ENCODE results near the gene ETFDH. TPM values are rescaled to one million over a fixed set of nuclear protein-coding genes. Genes with fewer than 3 reads are reported as not detected.
"Not testable (repeated sequence)": the region's sequence is repeated elsewhere in the genome, so short reads cannot be mapped to it uniquely, and the experiment has no call there.

ETFDH gene
- total RNA-seq, 1 donor from 2014 or later = 25.2 TPM

DNA sequence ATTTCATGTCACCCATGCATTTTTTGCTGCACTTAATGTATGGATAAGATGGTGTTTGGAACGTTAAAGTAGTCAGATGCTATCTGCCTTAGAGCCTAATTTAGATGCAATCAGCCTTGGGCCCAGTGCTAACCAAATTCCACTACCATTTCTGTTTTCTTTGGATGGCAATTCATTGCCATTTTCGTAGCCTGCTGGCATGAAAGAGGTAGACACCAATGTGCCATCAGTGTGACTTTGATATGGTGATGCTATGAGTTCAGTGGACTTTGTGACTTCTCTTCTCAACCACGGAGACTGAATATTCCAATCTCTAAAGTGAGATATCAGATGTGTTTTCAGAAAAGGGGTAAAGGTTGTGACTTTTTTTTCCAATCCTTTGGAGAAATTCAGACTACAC is 1.5 kb downstream of the ETFDH start:
- ATAC-seq = no peak
- no peak for DNase-seq (ENCODE audit: low spot score)
- intact Hi-C loops (cut with DNase I) = no loop called here

- no peak for DNase-seq (ENCODE audit: low spot score)
- ATAC-seq = no peak
- intact Hi-C loops (cut with DNase I) = no loop called here
These were observed 4.0 kb downstream of the ETFDH start for GRCh38 chr4:158676076-158676475.

DNA sequence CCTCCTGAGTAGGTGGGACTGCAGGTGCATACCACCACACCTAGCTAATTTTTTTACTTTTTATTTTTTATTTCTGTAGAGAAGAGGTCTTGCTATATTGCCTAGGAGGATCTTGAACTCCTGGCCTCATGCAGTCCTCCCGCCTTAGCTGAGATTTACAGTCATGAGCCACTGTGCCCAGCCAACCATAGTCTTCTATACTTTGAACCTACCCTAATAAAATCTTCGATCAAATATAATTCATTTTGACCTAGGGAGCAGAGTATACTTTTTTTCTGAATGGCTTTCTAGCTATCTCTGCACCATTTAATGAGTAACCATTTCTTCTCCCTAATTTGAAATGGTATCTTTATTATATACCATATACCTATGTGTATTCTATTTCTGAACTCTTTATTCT is 6.7 kb downstream of the ETFDH start:
- DNase-seq (ENCODE audit: low spot score) (no peak), ATAC-seq (no peak)
- intact Hi-C loops (cut with DNase I) = no loop called here

- DNase-seq (ENCODE audit: low spot score) = no peak
- intact Hi-C loops (cut with DNase I) = loop anchor here (5.0 kb wide), 1 partner anchor 1104 kb away; no protein-coding TSS in a partner anchor
- no peak for ATAC-seq
These were observed 9.5 kb downstream of the ETFDH start for GRCh38 chr4:158681629-158682028.

GRCh38 chr4:158682066-158682465 is 10.0 kb downstream of the ETFDH start:
- DNase-seq (ENCODE audit: low spot score) (no peak), ATAC-seq (peak; percentile 72)
- intact Hi-C loops (cut with DNase I) = loop anchor here (5.0 kb wide), 1 partner anchor 1105 kb away; no protein-coding TSS in a partner anchor

DNA sequence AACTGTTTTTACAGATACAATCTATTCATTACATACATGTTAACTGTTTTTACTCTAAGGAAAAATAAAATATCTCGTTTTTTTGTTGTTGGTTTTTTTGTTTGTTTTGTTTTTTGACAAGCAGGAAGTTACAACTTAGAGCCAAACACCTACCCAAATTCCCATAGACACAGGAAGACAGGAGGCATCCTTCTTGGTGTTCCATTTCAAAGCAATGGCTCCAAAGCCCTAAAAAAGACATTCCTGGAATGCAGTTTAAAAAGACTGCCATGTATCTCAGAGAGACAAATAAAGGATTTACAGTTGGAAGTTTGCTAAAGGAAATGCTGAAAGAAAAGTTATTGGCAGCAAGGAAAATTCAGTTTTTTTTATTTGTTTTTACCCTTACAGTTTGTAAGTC is 16.7 kb downstream of the ETFDH start:
- DNase-seq (ENCODE audit: low spot score) (no peak), ATAC-seq (no peak)
- intact Hi-C loops (cut with DNase I) = no loop called here

DNA sequence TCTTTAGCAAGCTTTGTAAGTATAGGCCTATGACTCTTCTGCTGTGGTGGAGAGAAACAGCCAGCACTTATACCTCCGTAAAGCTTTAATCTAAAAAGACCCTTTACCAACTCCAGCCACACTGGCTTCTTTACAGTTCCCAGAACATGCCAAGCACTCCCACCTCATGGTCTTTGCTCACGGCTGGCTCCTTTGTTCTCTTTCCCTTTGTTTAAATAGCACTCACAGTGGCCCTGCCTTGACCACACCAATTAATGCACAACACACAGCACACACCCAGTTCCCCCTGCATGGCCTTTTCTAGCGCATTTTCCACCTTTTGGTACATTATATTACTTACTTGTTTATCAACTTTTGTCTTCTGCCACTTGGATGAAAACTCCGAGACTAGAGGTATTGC is 32.2 kb downstream of the ETFDH start:
- no peak for DNase-seq (ENCODE audit: low spot score)
- no peak for ATAC-seq
- intact Hi-C loops (cut with DNase I) = no loop called here

GRCh38 chr4:158710814-158711213 is 38.7 kb downstream of the ETFDH start:
- no peak for ATAC-seq
- intact Hi-C loops (cut with DNase I) = no loop called here

DNA sequence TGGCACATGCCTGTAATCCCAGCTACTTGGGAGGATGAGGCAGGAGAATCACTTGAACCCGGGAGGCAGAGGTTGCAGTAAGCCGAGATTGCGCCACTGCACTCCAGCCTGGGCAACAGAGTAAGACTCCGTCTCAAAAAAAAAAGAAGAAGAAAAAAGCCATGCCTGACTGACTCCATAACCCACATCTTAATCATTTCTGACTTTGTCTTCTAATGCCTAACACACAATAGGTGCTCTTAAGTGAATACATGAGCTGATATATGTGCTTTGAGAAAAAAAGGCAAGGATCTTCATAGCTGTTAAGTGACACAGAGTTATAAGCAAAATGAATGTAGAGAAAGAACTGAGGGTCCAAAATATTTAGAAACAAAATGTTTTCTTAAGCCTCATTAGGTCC is 40.5 kb downstream of the ETFDH start:
- intact Hi-C loops (cut with DNase I); ATAC-seq; DNase-seq (ENCODE audit: low spot score): not testable (repeated sequence)

More at GRCh38 chr4:158710814-158711213, 38.7 kb downstream of the ETFDH start:
- no peak for DNase-seq (ENCODE audit: low spot score)

GRCh38 chr4:158714937-158715336 is 42.8 kb downstream of the ETFDH start:
- no peak for ATAC-seq
- intact Hi-C loops (cut with DNase I) = no loop called here

GRCh38 chr4:158715802-158716201 is 43.7 kb downstream of the ETFDH start:
- intact Hi-C loops (cut with DNase I) = no loop called here
- DNase-seq (ENCODE audit: low spot score) (no peak), ATAC-seq (no peak)

More at GRCh38 chr4:158714937-158715336, 42.8 kb downstream of the ETFDH start:
- DNase-seq (ENCODE audit: low spot score) = no peak

DNA sequence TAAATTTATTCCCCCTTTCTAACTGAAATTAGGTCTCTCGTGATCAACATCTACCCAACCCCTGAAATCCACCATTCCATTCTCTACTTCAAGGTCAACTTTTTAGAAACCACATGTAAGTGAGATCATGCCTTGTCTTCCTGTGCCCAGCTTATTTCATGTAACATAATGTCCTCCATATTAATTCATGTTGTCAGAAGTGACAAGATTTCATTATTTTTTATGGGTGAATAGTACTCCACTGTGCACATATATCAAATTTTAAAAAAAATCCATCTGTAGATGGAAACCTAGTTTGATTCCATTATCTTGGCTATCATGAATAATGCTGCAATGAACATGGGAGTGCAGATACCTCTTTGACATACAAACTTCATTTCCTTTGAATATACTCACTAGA is 49.6 kb downstream of the ETFDH start:
- intact Hi-C loops (cut with DNase I) = no loop called here

GRCh38 chr4:158722291-158722916 is 50.3 kb downstream of the ETFDH start:
- intact Hi-C loops (cut with DNase I) = no loop called here
- no peak for DNase-seq (ENCODE audit: low spot score)
- ATAC-seq = peak; percentile 59

More for the DNA sequence above, 49.6 kb downstream of the ETFDH start:
- DNase-seq (ENCODE audit: low spot score) (no peak), ATAC-seq (no peak)

GRCh38 chr4:158722917-158723793 is 51.1 kb downstream of the ETFDH start, which contains the start of gene PPID:
TSS of gene PPID (minus strand) at chr4:158723396. CDS start at chr4:158723288, 108 bp downstream.
- ATAC-seq = peak; percentile 99
- intact Hi-C loops (cut with DNase I) = no loop called here

GRCh38 chr4:158724637-158725036 is 52.5 kb downstream of the ETFDH start:
- intact Hi-C loops (cut with DNase I) = no loop called here
- DNase-seq (ENCODE audit: low spot score) (no peak), ATAC-seq (no peak)

More at GRCh38 chr4:158722917-158723793, 51.1 kb downstream of the ETFDH start, which contains the start of gene PPID:
- peak; percentile 91 for DNase-seq (ENCODE audit: low spot score)

- ATAC-seq (no peak), DNase-seq (ENCODE audit: low spot score) (no peak)
- intact Hi-C loops (cut with DNase I) = no loop called here
These were observed 54.5 kb downstream of the ETFDH start for GRCh38 chr4:158726633-158727032.

- ATAC-seq = no peak
- DNase-seq (ENCODE audit: low spot score) = no peak
- intact Hi-C loops (cut with DNase I) = no loop called here
These were observed 56.1 kb downstream of the ETFDH start for GRCh38 chr4:158728236-158728635.

DNA sequence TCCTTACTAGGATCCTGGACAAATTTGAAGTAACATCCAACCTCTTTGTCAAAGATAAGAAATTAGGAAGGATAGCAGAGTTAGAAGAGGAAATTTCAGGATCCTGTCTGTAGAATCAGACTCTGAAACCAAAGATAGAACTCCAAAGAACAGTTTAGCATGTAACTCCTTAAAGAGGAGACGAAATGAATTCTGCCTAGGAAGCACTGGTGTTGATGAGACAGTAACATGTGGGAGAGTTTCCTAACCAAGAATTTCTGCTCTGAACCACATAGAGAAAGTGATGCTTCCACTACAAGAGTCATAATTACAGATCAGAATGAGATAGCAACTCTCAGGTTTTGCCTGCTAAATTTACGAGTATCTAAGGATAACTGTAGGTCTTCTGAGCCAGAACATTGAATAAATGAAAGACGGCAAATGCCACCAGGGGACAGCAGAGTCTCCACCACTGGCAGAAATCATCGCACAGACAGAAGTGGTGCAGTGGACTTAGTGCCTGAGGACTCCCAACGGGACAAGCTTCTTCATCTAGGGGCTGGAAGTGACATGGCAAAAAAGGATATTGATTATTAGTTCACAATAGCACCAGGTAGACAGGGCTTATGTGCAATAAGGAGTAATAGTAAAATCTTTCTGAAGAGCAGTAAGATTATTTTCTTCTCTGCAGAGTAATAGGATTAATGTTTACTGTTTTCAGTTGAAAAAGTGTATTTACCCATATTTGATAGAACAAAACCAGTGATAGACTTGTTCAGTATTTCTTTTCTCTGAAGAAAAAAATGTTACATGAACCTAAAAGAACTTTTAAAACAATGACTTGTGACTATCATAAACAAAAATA is 57.8 kb downstream of the ETFDH start:
- intact Hi-C loops (cut with DNase I) = loop anchor here (5.0 kb wide), 1 partner anchor 117 kb away; no protein-coding TSS in a partner anchor

DNA sequence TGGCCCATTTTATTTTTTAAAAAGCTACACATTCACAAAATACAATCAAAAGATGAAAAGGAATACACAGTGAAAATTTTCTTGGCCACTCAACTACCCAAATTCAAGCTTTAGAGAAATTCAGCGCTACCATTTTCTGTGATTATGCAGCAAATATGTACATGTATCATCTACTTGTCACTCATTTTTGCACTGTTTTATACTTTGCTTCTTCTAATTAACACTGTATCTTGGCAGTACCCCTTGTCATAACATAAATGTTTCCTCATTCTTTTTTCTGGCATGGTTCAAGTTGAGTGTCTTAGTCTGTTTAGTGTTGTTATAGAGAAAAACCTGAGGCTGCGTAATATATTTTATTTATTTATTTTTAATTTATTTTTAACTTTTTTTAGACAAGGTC is 66.8 kb downstream of the ETFDH start:
- intact Hi-C loops (cut with DNase I) = no loop called here
- no peak for DNase-seq (ENCODE audit: low spot score)
- no peak for ATAC-seq

More for the DNA sequence above, 57.8 kb downstream of the ETFDH start:
- DNase-seq (ENCODE audit: low spot score) (peak; percentile 77), ATAC-seq (peak; percentile 96)
